Measurements from ENCODE around the gene CCDC28A.

CCDC28A gene

DNA sequence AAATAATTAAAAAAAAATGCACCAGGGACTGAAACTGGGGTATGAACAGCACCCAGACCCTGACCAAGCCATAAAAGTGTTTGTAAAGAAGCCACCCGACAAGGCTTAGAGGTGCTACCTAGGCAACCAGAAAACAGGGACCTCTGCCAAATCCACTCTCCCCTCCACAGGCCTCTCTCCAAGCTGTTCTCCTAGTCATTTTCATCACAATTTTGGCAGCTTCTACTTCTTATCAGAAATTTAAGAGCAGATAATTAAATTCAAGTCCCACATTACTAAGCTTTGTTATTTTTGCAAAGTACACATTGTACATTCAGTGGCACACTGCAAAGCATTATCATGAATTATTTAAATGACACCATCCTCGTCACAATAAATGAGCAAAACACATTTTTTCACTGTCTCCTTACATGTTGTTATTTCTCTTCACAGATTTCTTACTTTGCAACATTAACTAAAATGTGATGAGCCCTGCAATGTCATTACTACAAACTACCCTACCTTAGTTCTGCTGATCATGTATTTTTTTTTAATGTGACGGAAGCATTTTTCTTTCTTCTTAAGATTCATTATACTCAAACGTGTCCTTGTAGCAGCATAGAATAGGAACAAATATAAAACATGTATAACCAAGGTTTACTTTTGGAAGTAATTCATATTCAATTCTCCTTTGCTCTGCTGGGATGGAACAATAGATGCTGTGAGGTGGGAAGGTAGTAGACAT is 60.4 kb downstream of the CCDC28A start:
- DNase-seq (ENCODE audit: low read depth): no peak

DNA sequence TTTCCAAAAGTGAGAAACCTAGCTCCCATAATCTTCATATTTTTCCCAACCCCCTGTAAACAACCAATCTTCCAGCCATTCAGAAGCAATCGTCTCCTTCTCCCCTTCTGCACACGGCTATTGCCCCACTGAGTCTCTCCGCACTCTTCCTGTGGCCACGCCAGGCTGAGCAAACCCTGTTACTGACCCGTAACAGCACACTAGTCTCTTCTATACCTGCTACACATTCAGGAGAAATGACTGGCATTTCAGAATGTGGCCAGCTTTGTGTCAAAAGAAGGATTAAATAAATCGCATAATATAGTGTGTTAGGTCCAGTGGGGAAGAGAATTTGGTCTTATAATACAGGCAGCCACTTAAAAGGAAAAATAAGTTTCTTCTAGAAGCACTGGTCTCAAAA is 63.7 kb downstream of the CCDC28A start:
- no peak for DNase-seq (ENCODE audit: low read depth)

Data from ELR (cell line).